Naive B cell (primary cell): ENCODE results near the gene DIS3L2. TPM values are rescaled to one million over a fixed set of nuclear protein-coding genes. Genes with fewer than 3 reads are reported as not detected.
"Not testable (repeated sequence)": the region's sequence is repeated elsewhere in the genome, so short reads cannot be mapped to it uniquely, and the experiment has no call there.

Experiments used
- ATAC-seq, 2 donors: fragments of 150-1000 bp; cut with Tn5 transposase; 2 replicates each; pipeline ENCODE4 v1.10.0; 2021; ENCODE audit warnings: low read depth in 2 of 2, mild to moderate bottlenecking in 2 of 2, moderate library complexity in 2 of 2
- DNase-seq: peaks from one replicate; pipeline ENCODE4 v3.0.0; 2022
- H3K27ac Mint-ChIP-seq, 6 donors: one replicate each; pipeline ENCODE4 v1.8.0; 2020 to 2022; ENCODE audit warnings: mild to moderate bottlenecking in 6 of 6, mixed read lengths in 6 of 6, moderate library complexity in 5 of 6, inconsistent platforms in 2 of 6
- H3K27me3 Mint-ChIP-seq, 3 donors: one replicate each; pipeline ENCODE4 v1.8.0; 2021 to 2022; ENCODE audit warnings: mixed read lengths in 3 of 3, mild to moderate bottlenecking in 1 of 3
- H3K36me3 Mint-ChIP-seq, 2 donors: one replicate each; pipeline ENCODE4 v1.8.0; 2020 to 2022; ENCODE audit warnings: mixed read lengths in 2 of 2, inconsistent platforms in 1 of 2, mild to moderate bottlenecking in 1 of 2
- H3K4me1 Mint-ChIP-seq, 3 donors: one replicate each; pipeline ENCODE4 v1.8.0; 2020 to 2022; ENCODE audit warnings: mixed read lengths in 3 of 3, inconsistent platforms in 1 of 3, mild to moderate bottlenecking in 1 of 3, moderate library complexity in 1 of 3
- H3K4me3 Mint-ChIP-seq, 8 donors: one replicate each; pipeline ENCODE4 v1.8.0; 2020 to 2022; ENCODE audit warnings: mild to moderate bottlenecking in 8 of 8, mixed read lengths in 8 of 8, moderate library complexity in 8 of 8, inconsistent platforms in 2 of 8
- H3K9me3 Mint-ChIP-seq, 7 donors: one replicate each; pipeline ENCODE4 v1.8.0; 2020 to 2022; ENCODE audit warnings: mixed read lengths in 7 of 7, mild to moderate bottlenecking in 5 of 7, inconsistent platforms in 2 of 7, moderate library complexity in 1 of 7
- polyA plus RNA-seq, 6 donors: library from polyadenylated mRNA; unstranded; fragments of 300-500 nt; fragmentation: Illumina TruSeq; gene quantifications; one replicate each; pipeline ENCODE4 v1.2.3, GENCODE V29; 2021; ENCODE audit warnings: low read depth in 6 of 6

Gene DIS3L2
- polyA plus RNA-seq, 6 donors from 2014 or later, result 6.0 to 29.0 (median 17.6) TPM

- peaks cover 0 to 17% (median 4%) of the 10 kb centered on the region in 3 donors for H3K27me3 Mint-ChIP-seq
- not testable (repeated sequence) for H3K36me3 Mint-ChIP-seq, H3K27ac Mint-ChIP-seq, DNase-seq, ATAC-seq, H3K9me3 Mint-ChIP-seq
- H3K4me3 Mint-ChIP-seq, result peak overlapping the region in 2 of 8 donors; percentile 38 to 51
- peaks cover 11 to 16% (median 14%) of the 10 kb centered on the region in 3 donors for H3K4me1 Mint-ChIP-seq
Observed at GRCh38 chr2:232379610-232380590, 418.4 kb downstream of the DIS3L2 start.

GRCh38 chr2:232381204-232382031 lies 419.9 kb downstream of the DIS3L2 start:
- Mint-ChIP-seq H3K4me3 (peak overlapping the region in 7 of 8 donors; percentile 12 to 80 (median 54)), H3K4me1 (peaks cover 17 to 30% (median 29%) of the 10 kb centered on the region in 3 donors), H3K27ac (peak overlapping the region in 2 of 6 donors; percentile 29 to 30), H3K27me3 (peaks cover 0 to 17% (median 14%) of the 10 kb centered on the region in 3 donors)
- peak; percentile 62 to 69 for ATAC-seq
- peak; percentile 21 for DNase-seq
- H3K36me3 Mint-ChIP-seq, H3K9me3 Mint-ChIP-seq: not testable (repeated sequence)

- DNase-seq (no peak), ATAC-seq (no peak)
- H3K27ac Mint-ChIP-seq, result no peak overlapping the region
- H3K27me3 Mint-ChIP-seq, result peaks cover 0 to 17% (median 15%) of the 10 kb centered on the region in 3 donors
- H3K4me1 Mint-ChIP-seq, result peaks cover 17 to 30% (median 29%) of the 10 kb centered on the region in 3 donors
- peaks cover 0 to 7% (median 0%) of the 10 kb centered on the region in 7 donors for H3K9me3 Mint-ChIP-seq
- no peaks in the 10 kb centered on the region for H3K36me3 Mint-ChIP-seq
- H3K4me3 Mint-ChIP-seq, result peak overlapping the region in 3 of 8 donors; percentile 20 to 59 (median 42)
Observed at GRCh38 chr2:232382331-232383225, 421.1 kb downstream of the DIS3L2 start.

GRCh38 chr2:232384466-232384865 lies 423.0 kb downstream of the DIS3L2 start:
- H3K36me3 Mint-ChIP-seq, result peaks cover 0 to 3% of the 10 kb centered on the region in 2 donors
- H3K4me3 Mint-ChIP-seq, result peak overlapping the region in 7 of 8 donors; percentile 3 to 65 (median 42)
- peaks cover 17 to 30% (median 29%) of the 10 kb centered on the region in 3 donors for H3K4me1 Mint-ChIP-seq
- DNase-seq, result no peak
- peaks cover 0 to 7% (median 0%) of the 10 kb centered on the region in 7 donors for H3K9me3 Mint-ChIP-seq
- H3K27ac Mint-ChIP-seq, result peak overlapping the region in 5 of 6 donors; percentile 28 to 95 (median 63)
- peaks cover 7 to 21% (median 16%) of the 10 kb centered on the region in 3 donors for H3K27me3 Mint-ChIP-seq
- ATAC-seq, result peak; percentile 53 to 69

GRCh38 chr2:232385058-232385457 lies 423.5 kb downstream of the DIS3L2 start:
- H3K9me3 Mint-ChIP-seq, ATAC-seq, H3K36me3 Mint-ChIP-seq, DNase-seq: not testable (repeated sequence)
- H3K4me3 Mint-ChIP-seq, result peak overlapping the region in 5 of 8 donors; percentile 40 to 65 (median 43)
- peak overlapping the region in 3 of 6 donors; percentile 44 to 95 (median 63) for H3K27ac Mint-ChIP-seq
- H3K27me3 Mint-ChIP-seq, result peaks cover 13 to 27% (median 18%) of the 10 kb centered on the region in 3 donors
- H3K4me1 Mint-ChIP-seq, result peaks cover 17 to 30% (median 29%) of the 10 kb centered on the region in 3 donors

DNA sequence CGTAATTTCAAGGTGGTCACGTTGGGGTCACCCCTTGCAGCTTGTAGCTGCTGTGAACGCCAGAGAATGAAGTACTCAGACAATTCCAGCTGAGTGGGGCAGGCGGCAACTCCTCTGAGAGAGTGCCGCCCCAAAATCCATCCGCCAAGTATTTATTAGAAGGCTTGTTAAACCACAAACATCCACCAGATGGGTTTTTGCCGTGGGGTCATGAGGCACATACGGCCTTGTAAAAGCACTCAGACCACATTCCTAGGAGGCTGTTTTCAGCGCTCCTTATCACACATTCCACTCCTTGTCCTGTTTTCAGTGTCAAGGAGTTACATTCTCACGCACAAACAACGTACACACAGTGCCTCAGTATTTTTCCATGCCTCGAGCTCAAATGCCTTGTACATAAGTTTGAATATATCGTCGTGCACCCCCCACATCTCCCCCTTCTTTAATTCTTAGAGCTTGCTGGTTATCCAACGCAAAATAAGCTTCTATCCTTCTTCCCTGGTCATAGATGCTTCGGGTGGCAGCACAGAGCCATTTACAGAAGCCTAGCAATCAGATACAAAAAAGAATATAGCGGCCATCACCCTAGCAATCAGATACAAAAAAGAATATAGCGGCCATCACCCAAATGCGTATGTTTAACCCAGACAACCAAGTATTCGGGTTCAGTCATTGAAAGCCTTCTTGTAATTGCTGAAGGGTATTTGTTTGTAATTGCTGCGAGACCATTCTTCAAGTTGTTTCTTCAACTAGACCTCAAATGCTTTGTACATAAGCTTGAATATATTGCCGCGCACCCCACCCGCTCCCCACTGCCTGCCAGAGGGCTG lies 424.4 kb downstream of the DIS3L2 start:
- no peak for DNase-seq
- Mint-ChIP-seq H3K4me3 (peak overlapping the region in 5 of 8 donors; percentile 25 to 67 (median 61)), H3K9me3 (peaks cover 0 to 7% (median 0%) of the 10 kb centered on the region in 7 donors), H3K36me3 (peaks cover 0 to 8% of the 10 kb centered on the region in 2 donors), H3K27me3 (peaks cover 17 to 31% (median 23%) of the 10 kb centered on the region in 3 donors), H3K27ac (peak overlapping the region in 2 of 6 donors; percentile 42 to 52), H3K4me1 (peaks cover 17 to 30% (median 29%) of the 10 kb centered on the region in 3 donors)
- no peak for ATAC-seq

DNA sequence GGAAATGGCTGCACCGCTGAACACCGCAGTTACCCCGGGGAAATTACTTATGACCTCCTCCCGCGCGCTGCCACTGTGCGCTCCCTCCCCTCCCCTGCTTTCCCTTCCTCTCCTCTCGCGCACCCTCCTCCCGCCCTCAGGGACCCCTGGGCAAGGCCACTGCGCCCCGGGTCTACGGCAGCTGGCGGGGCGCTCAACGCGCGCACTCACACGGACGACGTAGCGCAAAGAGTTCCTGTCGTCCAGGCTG lies 424.9 kb downstream of the DIS3L2 start:
- peaks cover 21 to 34% (median 26%) of the 10 kb centered on the region in 3 donors for H3K27me3 Mint-ChIP-seq
- H3K4me1 Mint-ChIP-seq, result peaks cover 17 to 30% (median 29%) of the 10 kb centered on the region in 3 donors
- no peak overlapping the region for H3K27ac Mint-ChIP-seq
- peak overlapping the region in 5 of 8 donors; percentile 25 to 67 (median 61) for H3K4me3 Mint-ChIP-seq
- DNase-seq (no peak), ATAC-seq (no peak)
- H3K36me3 Mint-ChIP-seq, result peaks cover 0 to 8% of the 10 kb centered on the region in 2 donors
- H3K9me3 Mint-ChIP-seq, result peaks cover 0 to 7% (median 0%) of the 10 kb centered on the region in 7 donors

Other genes with a start within 250 kb of the DIS3L2 start
- 100 to 1,000 TPM in 1 of 6 donors, 10 to 100 TPM in 5; 63.0 to 129 (median 70.4) TPM for gene PDE6D, start 180.4 kb upstream of the DIS3L2 start, polyA plus RNA-seq
- gene COPS7B, start 175.3 kb upstream of the DIS3L2 start, polyA plus RNA-seq, result 10 to 100 TPM; 26.0 to 36.1 (median 32.7) TPM
- gene NPPC, start 35.3 kb upstream of the DIS3L2 start, polyA plus RNA-seq, result not detected